Ishikawa (cell line): ENCODE measurements around the gene DDI1.

Experiments used
- CEBPB ChIP-seq: IDR thresholded peaks from 2 replicates; pipeline ENCODE4 v1.6.1; 2012
- CREB1 ChIP-seq: IDR thresholded peaks from 2 replicates; pipeline ENCODE4 v1.6.1; 2012; ENCODE audit warnings: low read depth
- EGR1 ChIP-seq: IDR thresholded peaks from 2 replicates; pipeline ENCODE4 v1.6.1; 2012
- EP300 ChIP-seq: IDR thresholded peaks from 2 replicates; pipeline ENCODE4 v1.6.1; 2012; ENCODE audit warnings: borderline replicate concordance
- FOXM1 ChIP-seq: IDR thresholded peaks from 2 replicates; pipeline ENCODE4 v1.6.1; 2012; ENCODE audit warnings: low read depth, borderline replicate concordance
- MAX ChIP-seq: IDR thresholded peaks from 2 replicates; pipeline ENCODE4 v1.6.1; 2012
- NFIC ChIP-seq: IDR thresholded peaks from 2 replicates; pipeline ENCODE4 v1.6.1; 2012
- RAD21 ChIP-seq: IDR thresholded peaks from 2 replicates; pipeline ENCODE4 v1.6.1; 2012; ENCODE audit warnings: low read depth
- REST ChIP-seq: IDR thresholded peaks from 2 replicates; pipeline ENCODE4 v1.6.1; 2012; ENCODE audit warnings: low read depth, mild to moderate bottlenecking
- TAF1 ChIP-seq: IDR thresholded peaks from 2 replicates; pipeline ENCODE4 v1.6.1; 2012; ENCODE audit warnings: low read depth, mild to moderate bottlenecking
- TCF12 ChIP-seq: IDR thresholded peaks from 2 replicates; pipeline ENCODE4 v1.6.1; 2012; ENCODE audit warnings: low read depth
- TEAD4 ChIP-seq: IDR thresholded peaks from 2 replicates; pipeline ENCODE4 v1.6.1; 2012
- USF1 ChIP-seq: IDR thresholded peaks from 2 replicates; pipeline ENCODE4 v1.6.1; 2012
- YY1 ChIP-seq: IDR thresholded peaks from 2 replicates; pipeline ENCODE4 v1.6.1; 2012; ENCODE audit warnings: low read depth
- ZBTB7A ChIP-seq: IDR thresholded peaks from 2 replicates; pipeline ENCODE4 v1.6.1; 2012; ENCODE audit warnings: low read depth

DDI1 gene

GRCh38 chr11:104046331-104046730, 9.9 kb downstream of the DDI1 start:
- no peak for TF ChIP-seq NFIC
- no peak for TF ChIP-seq TCF12
- TF ChIP-seq EP300: no peak
- TF ChIP-seq USF1: no peak
- TF ChIP-seq REST: no peak
- TF ChIP-seq CREB1: no peak
- no peak for TF ChIP-seq FOXM1
- no peak for TF ChIP-seq TEAD4
- TF ChIP-seq EGR1: no peak

- no peak for TF ChIP-seq REST
- no peak for TF ChIP-seq NFIC
- TF ChIP-seq EP300: no peak
- TF ChIP-seq MAX: no peak
- no peak for TF ChIP-seq EGR1
- TF ChIP-seq CREB1: no peak
- no peak for TF ChIP-seq ZBTB7A
- TF ChIP-seq USF1: no peak
- no peak for TF ChIP-seq TEAD4
- no peak for TF ChIP-seq YY1
- no peak for TF ChIP-seq TCF12
- TF ChIP-seq CEBPB: no peak
- TF ChIP-seq RAD21: no peak
- TF ChIP-seq FOXM1: no peak
- TF ChIP-seq TAF1: no peak
Observed at GRCh38 chr11:104049116-104049515, 12.7 kb downstream of the DDI1 start.

- TF ChIP-seq EGR1: no peak
- no peak for TF ChIP-seq YY1
- TF ChIP-seq MAX: no peak
- no peak for TF ChIP-seq ZBTB7A
- TF ChIP-seq EP300: no peak
- no peak for TF ChIP-seq TAF1
- TF ChIP-seq CREB1: no peak
- no peak for TF ChIP-seq NFIC
- TF ChIP-seq USF1: no peak
- TF ChIP-seq REST: no peak
- TF ChIP-seq RAD21: no peak
- no peak for TF ChIP-seq TCF12
- TF ChIP-seq FOXM1: no peak
Observed at GRCh38 chr11:104051778-104052177, 15.3 kb downstream of the DDI1 start.

- no peak for TF ChIP-seq EP300
- no peak for TF ChIP-seq EGR1
- TF ChIP-seq REST: no peak
- TF ChIP-seq RAD21: no peak
- no peak for TF ChIP-seq TCF12
- no peak for TF ChIP-seq ZBTB7A
- TF ChIP-seq TAF1: no peak
- TF ChIP-seq USF1: no peak
- no peak for TF ChIP-seq TEAD4
- no peak for TF ChIP-seq NFIC
- TF ChIP-seq MAX: no peak
- TF ChIP-seq CREB1: no peak
- TF ChIP-seq FOXM1: no peak
- no peak for TF ChIP-seq CEBPB
- TF ChIP-seq YY1: no peak
Observed at GRCh38 chr11:104053743-104054478, 17.5 kb downstream of the DDI1 start.
